KMS-11 (cell line): Measurements from ENCODE around the gene XDH.

ENCODE experiments used
- H2AFZ ChIP-seq: fragments of 200-600 bp; sonication (generic); 2 replicates; pipeline ENCODE4 v1.6.1; 2016; ENCODE audit warnings: antibody characterized with exemption, mixed run types, low read depth
- H3K27ac ChIP-seq: fragments of 200-600 bp; sonication (generic); 2 replicates; pipeline ENCODE4 v1.6.1; 2016; ENCODE audit warnings: mild to moderate bottlenecking, mixed run types
- H3K27me3 ChIP-seq: fragments of 200-600 bp; sonication (generic); 2 replicates; pipeline ENCODE4 v1.6.1; 2017; ENCODE audit warnings: mild to moderate bottlenecking, low read depth, mixed run types, moderate library complexity; ENCODE audit not compliant: insufficient read depth
- H3K36me3 ChIP-seq: fragments of 200-600 bp; sonication (generic); 2 replicates; pipeline ENCODE4 v1.6.1; 2017; ENCODE audit warnings: mild to moderate bottlenecking, mixed run types; ENCODE audit not compliant: insufficient read depth
- H3K4me1 ChIP-seq: fragments of 200-600 bp; sonication (generic); 2 replicates; pipeline ENCODE4 v1.6.1; 2016; ENCODE audit warnings: mild to moderate bottlenecking, low read depth, mixed run types; ENCODE audit not compliant: poor library complexity, severe bottlenecking
- H3K4me2 ChIP-seq: fragments of 200-600 bp; sonication (generic); 2 replicates; pipeline ENCODE4 v1.7.0; 2016; ENCODE audit warnings: mild to moderate bottlenecking, mixed run types
- H3K4me3 ChIP-seq: fragments of 200-600 bp; sonication (generic); IDR thresholded peaks from 2 replicates; pipeline ENCODE4 v1.6.1; 2017; ENCODE audit warnings: low read depth, low read length, mixed read lengths; ENCODE audit not compliant: insufficient read depth
- H3K79me2 ChIP-seq: fragments of 200-600 bp; sonication (generic); 2 replicates; pipeline ENCODE4 v1.6.1; 2016; ENCODE audit warnings: low read depth, mixed run types; ENCODE audit not compliant: insufficient read depth
- H3K9ac ChIP-seq: fragments of 200-600 bp; sonication (generic); 2 replicates; pipeline ENCODE4 v1.6.1; 2016; ENCODE audit warnings: mild to moderate bottlenecking, mixed run types
- H4K20me1 ChIP-seq: fragments of 200-600 bp; sonication (generic); 2 replicates; pipeline ENCODE4 v1.6.1; 2016; ENCODE audit warnings: mild to moderate bottlenecking, mixed run types; ENCODE audit not compliant: insufficient read depth
- CTCF ChIP-seq: fragments of 200-600 bp; sonication (generic); conservative IDR thresholded peaks from 2 replicates; pipeline ENCODE4 v1.6.1; 2017; ENCODE audit warnings: low read depth, mild to moderate bottlenecking, antibody characterized with exemption, low read length, moderate library complexity, mixed read lengths

The XDH gene

GRCh38 chr2:31359229-31359628 is 55.3 kb downstream of the XDH start:
- TF ChIP-seq CTCF, result no peak
- Histone ChIP-seq H3K36me3 (no peaks in the 10 kb centered on the region), H4K20me1 (no peaks in the 10 kb centered on the region), H3K9ac (no peak overlapping the region), H3K27ac (no peak overlapping the region), H3K27me3 (no peaks in the 10 kb centered on the region), H3K79me2 (no peaks in the 10 kb centered on the region), H2AFZ (no peak overlapping the region), H3K4me1 (no peaks in the 10 kb centered on the region), H3K4me3 (no peak overlapping the region), H3K4me2 (no peak overlapping the region)

- H3K4me1 ChIP-seq, result no peaks in the 10 kb centered on the region
- peak; percentile 55 for TF ChIP-seq CTCF
- H3K9ac ChIP-seq, result no peak overlapping the region
- H3K27ac ChIP-seq, result no peak overlapping the region
- no peaks in the 10 kb centered on the region for H4K20me1 ChIP-seq
- no peak overlapping the region for H3K4me2 ChIP-seq
- H3K4me3 ChIP-seq, result no peak overlapping the region
- no peak overlapping the region for H2AFZ ChIP-seq
- H3K27me3 ChIP-seq, result no peaks in the 10 kb centered on the region
- no peaks in the 10 kb centered on the region for H3K79me2 ChIP-seq
- no peaks in the 10 kb centered on the region for H3K36me3 ChIP-seq
These were observed 59.7 kb downstream of the XDH start for GRCh38 chr2:31354837-31355236.

- Histone ChIP-seq H3K4me3 (no peak overlapping the region), H3K27me3 (no peaks in the 10 kb centered on the region), H3K79me2 (no peaks in the 10 kb centered on the region), H2AFZ (no peak overlapping the region), H3K27ac (no peak overlapping the region), H3K36me3 (no peaks in the 10 kb centered on the region), H4K20me1 (no peaks in the 10 kb centered on the region), H3K4me1 (no peaks in the 10 kb centered on the region), H3K4me2 (no peak overlapping the region), H3K9ac (no peak overlapping the region)
- no peak for TF ChIP-seq CTCF
These were observed 61.4 kb downstream of the XDH start for GRCh38 chr2:31353179-31353578.

GRCh38 chr2:31349684-31350083 is 64.9 kb downstream of the XDH start:
- H2AFZ ChIP-seq, result no peak overlapping the region
- H3K36me3 ChIP-seq, result no peaks in the 10 kb centered on the region
- no peaks in the 10 kb centered on the region for H3K4me1 ChIP-seq
- no peaks in the 10 kb centered on the region for H3K79me2 ChIP-seq
- H3K27ac ChIP-seq, result no peak overlapping the region
- H3K4me2 ChIP-seq, result no peak overlapping the region
- H4K20me1 ChIP-seq, result no peaks in the 10 kb centered on the region
- no peak overlapping the region for H3K4me3 ChIP-seq
- no peak overlapping the region for H3K9ac ChIP-seq
- no peak for TF ChIP-seq CTCF
- H3K27me3 ChIP-seq, result no peaks in the 10 kb centered on the region

GRCh38 chr2:31349160-31349559 is 65.4 kb downstream of the XDH start:
- no peak for TF ChIP-seq CTCF
- no peak overlapping the region for H2AFZ ChIP-seq
- H3K79me2 ChIP-seq, result no peaks in the 10 kb centered on the region
- no peak overlapping the region for H3K27ac ChIP-seq
- H3K27me3 ChIP-seq, result no peaks in the 10 kb centered on the region
- H3K36me3 ChIP-seq, result no peaks in the 10 kb centered on the region
- H3K4me1 ChIP-seq, result no peaks in the 10 kb centered on the region
- no peaks in the 10 kb centered on the region for H4K20me1 ChIP-seq
- no peak overlapping the region for H3K4me2 ChIP-seq
- H3K4me3 ChIP-seq, result no peak overlapping the region
- no peak overlapping the region for H3K9ac ChIP-seq
